GM19025 (cell line): ENCODE results near the gene RALGPS2.
"Not testable (repeated sequence)": the region's sequence is repeated elsewhere in the genome, so short reads cannot be mapped to it uniquely, and the experiment has no call there.

Source experiments
- ATAC-seq: cut with Tn5 transposase; IDR thresholded peaks from one replicate; pipeline ENCODE4 v1.9.1; 2021; ENCODE audit warnings: mild to moderate bottlenecking, low read depth, moderate library complexity; ENCODE audit not compliant: unreplicated experiment

Gene RALGPS2

GRCh38 chr1:178718520-178718919, 6.5 kb upstream of the RALGPS2 start:
- no peak for ATAC-seq

GRCh38 chr1:178723546-178723945, 1.5 kb upstream of the RALGPS2 start:
- ATAC-seq, result no peak

GRCh38 chr1:178724376-178724727, 692 bp upstream of the RALGPS2 start:
- no peak for ATAC-seq

GRCh38 chr1:178725466-178726086, 532 bp downstream of the RALGPS2 start:
- peak; percentile 31 for ATAC-seq

GRCh38 chr1:178726087-178726517, 1.1 kb downstream of the RALGPS2 start:
- ATAC-seq, result peak; percentile 54

- no peak for ATAC-seq
Observed at GRCh38 chr1:178726545-178726944, 1.5 kb downstream of the RALGPS2 start.

- no peak for ATAC-seq
Observed at GRCh38 chr1:178727014-178727895, 2.2 kb downstream of the RALGPS2 start.

- ATAC-seq, result no peak
Observed at GRCh38 chr1:178733972-178734371, 8.9 kb downstream of the RALGPS2 start.

- ATAC-seq, result no peak
Observed at GRCh38 chr1:178738780-178739179, 13.7 kb downstream of the RALGPS2 start.

GRCh38 chr1:178739285-178740045, 14.4 kb downstream of the RALGPS2 start:
- ATAC-seq, result no peak

- no peak for ATAC-seq
Observed at GRCh38 chr1:178740491-178740890, 15.4 kb downstream of the RALGPS2 start.

GRCh38 chr1:178740924-178741323, 15.9 kb downstream of the RALGPS2 start:
- no peak for ATAC-seq

- ATAC-seq, result no peak
Observed at GRCh38 chr1:178743801-178744200, 18.8 kb downstream of the RALGPS2 start.

- ATAC-seq, result no peak
Observed at GRCh38 chr1:178745260-178745659, 20.2 kb downstream of the RALGPS2 start.

GRCh38 chr1:178746345-178746744, 21.3 kb downstream of the RALGPS2 start:
- ATAC-seq, result no peak

GRCh38 chr1:178747361-178747760, 22.3 kb downstream of the RALGPS2 start:
- ATAC-seq, result not testable (repeated sequence)

GRCh38 chr1:178749581-178750166, 24.6 kb downstream of the RALGPS2 start:
- ATAC-seq, result no peak

- no peak for ATAC-seq
Observed at GRCh38 chr1:178751046-178751445, 26.0 kb downstream of the RALGPS2 start.

GRCh38 chr1:178752891-178753290, 27.8 kb downstream of the RALGPS2 start:
- ATAC-seq, result no peak

GRCh38 chr1:178754655-178755256, 29.7 kb downstream of the RALGPS2 start:
- not testable (repeated sequence) for ATAC-seq
